Transverse colon (tissue), 4 donors: ENCODE results near the gene SPINK7.

Experiments
- CTCF ChIP-seq, 5 experiments: fragments of 200-600 bp in 3 of 5; fragments of 450-650 bp in 2 of 5; sonication (generic) in 3 of 5; IDR thresholded peaks; 1 replicate in 2 of 5; 2 replicates in 3 of 5; pipeline ENCODE4 v1.5.1; 2016 to 2017; ENCODE audit warnings: antibody characterized with exemption in 5 of 5, inconsistent platforms in 3 of 5, mild to moderate bottlenecking in 2 of 5, moderate library complexity in 1 of 5
- POLR2A ChIP-seq: fragments of 450-650 bp; IDR thresholded peaks from one replicate; pipeline ENCODE4 v1.6.1; 2016; ENCODE audit warnings: antibody characterized with exemption, mild to moderate bottlenecking, moderate library complexity
- POLR2AphosphoS5 ChIP-seq, 3 donors: sonication (generic); formaldehyde crosslinking; IDR thresholded peaks; one replicate each; pipeline ENCODE4 v1.6.1; 2016; ENCODE audit warnings: antibody characterized with exemption in 3 of 3

- TF ChIP-seq CTCF (IDR thresholded peaks at IDR 0.05) (no peak), POLR2AphosphoS5 (IDR thresholded peaks at IDR 0.05) (no peak), POLR2A (no peak)
Measured at GRCh38 chr5:148336704-148337435, 24.6 kb downstream of the SPINK7 start.
